RWPE2 (cell line): ENCODE results near the gene CASKIN2.

ENCODE experiments used
- ATAC-seq: fragments of 200-7000 bp; cut with Tn5 transposase; 3 replicates; pipeline ENCODE4 v1.9.1; 2021; ENCODE audit warnings: low read depth
- DNase-seq: peaks from one replicate; pipeline ENCODE4 v3.0.0-alpha.2; 2020; ENCODE audit warnings: low spot score
- H3K27ac ChIP-seq: fragments of 450-650 bp; 2 replicates; pipeline ENCODE4 v1.5.1; 2017; ENCODE audit warnings: mild to moderate bottlenecking; ENCODE audit not compliant: poor library complexity, severe bottlenecking
- H3K27me3 ChIP-seq: fragments of 250-450 bp; sonication (Bioruptor Pico); 2 replicates; pipeline ENCODE4 v1.5.1; 2021; ENCODE audit warnings: mild to moderate bottlenecking, moderate library complexity; ENCODE audit not compliant: insufficient read depth, poor library complexity, severe bottlenecking
- H3K36me3 ChIP-seq: fragments of 250-450 bp; sonication (Bioruptor Pico); 2 replicates; pipeline ENCODE4 v1.5.1; 2020; ENCODE audit warnings: low read depth, mild to moderate bottlenecking, moderate library complexity
- H3K4me1 ChIP-seq: fragments of 250-450 bp; sonication (Bioruptor Pico); 2 replicates; pipeline ENCODE4 v1.5.1; 2021; ENCODE audit warnings: mild to moderate bottlenecking, moderate library complexity; ENCODE audit not compliant: insufficient read depth, poor library complexity, severe bottlenecking
- H3K4me3 ChIP-seq: fragments of 250-450 bp; sonication (Bioruptor Pico); 2 replicates; pipeline ENCODE4 v1.5.1; 2021; ENCODE audit warnings: mild to moderate bottlenecking, moderate library complexity; ENCODE audit not compliant: severe bottlenecking
- H3K9me3 ChIP-seq: fragments of 250-450 bp; sonication (Bioruptor Pico); 2 replicates; pipeline ENCODE4 v1.5.1; 2021; ENCODE audit warnings: mild to moderate bottlenecking, moderate library complexity; ENCODE audit not compliant: severe bottlenecking
- CTCF ChIP-seq: fragments of 450-650 bp; IDR thresholded peaks from one replicate; pipeline ENCODE4 v1.5.1; 2017; ENCODE audit warnings: mild to moderate bottlenecking, moderate library complexity; ENCODE audit not compliant: poor library complexity, severe bottlenecking

Gene CASKIN2

GRCh38 chr17:75546181-75546580, 30.8 kb upstream of the CASKIN2 start:
- Histone ChIP-seq H3K27ac (no peak overlapping the region), H3K4me3 (no peak overlapping the region), H3K27me3 (no peaks in the 10 kb centered on the region), H3K36me3 (no peaks in the 10 kb centered on the region), H3K4me1 (peaks cover 15% of the 10 kb centered on the region), H3K9me3 (no peaks in the 10 kb centered on the region)
- ATAC-seq (no peak), DNase-seq (no peak)
- no peak for TF ChIP-seq CTCF

GRCh38 chr17:75544250-75544649, 28.9 kb upstream of the CASKIN2 start:
- Histone ChIP-seq H3K27ac (no peak overlapping the region), H3K4me3 (no peak overlapping the region), H3K4me1 (peaks cover 8% of the 10 kb centered on the region)

GRCh38 chr17:75542728-75543336, 27.5 kb upstream of the CASKIN2 start:
- Histone ChIP-seq H3K9me3 (no peaks in the 10 kb centered on the region), H3K4me1 (peaks cover 2% of the 10 kb centered on the region), H3K27ac (no peak overlapping the region), H3K27me3 (no peaks in the 10 kb centered on the region), H3K4me3 (no peak overlapping the region), H3K36me3 (no peaks in the 10 kb centered on the region)
- DNase-seq (no peak), ATAC-seq (no peak)
- no peak for TF ChIP-seq CTCF

More at GRCh38 chr17:75544250-75544649, 28.9 kb upstream of the CASKIN2 start:
- TF ChIP-seq CTCF = no peak
- ATAC-seq (no peak), DNase-seq (no peak)
- Histone ChIP-seq H3K36me3 (no peaks in the 10 kb centered on the region), H3K27me3 (no peaks in the 10 kb centered on the region), H3K9me3 (no peaks in the 10 kb centered on the region)

DNA sequence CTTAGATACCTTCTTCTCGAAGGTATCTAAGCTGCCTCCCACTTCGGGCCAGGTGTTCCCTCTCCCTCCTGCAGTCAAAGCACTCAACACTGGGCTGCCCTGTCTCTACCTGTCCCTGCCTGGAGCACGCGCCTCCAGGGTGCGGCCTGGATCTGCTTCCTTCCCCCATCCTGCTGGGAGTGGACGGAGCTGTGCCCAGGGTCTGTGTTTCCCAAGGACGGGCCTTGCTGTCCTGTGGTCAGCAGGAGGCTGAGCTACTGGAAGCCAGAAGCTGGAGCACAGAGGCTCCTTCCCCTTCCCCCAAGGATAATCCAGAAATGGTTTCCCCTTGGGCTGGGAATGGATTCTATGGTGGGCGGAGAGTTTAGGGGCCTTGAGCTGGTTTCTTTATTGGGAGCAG, 26.9 kb upstream of the CASKIN2 start:
- no peak for TF ChIP-seq CTCF
- no peaks in the 10 kb centered on the region for H3K36me3 ChIP-seq
- peaks cover 2% of the 10 kb centered on the region for H3K4me1 ChIP-seq
- H3K4me3 ChIP-seq = no peak overlapping the region
- H3K27ac ChIP-seq = no peak overlapping the region
- H3K9me3 ChIP-seq = no peaks in the 10 kb centered on the region
- no peak for DNase-seq
- no peak for ATAC-seq
- H3K27me3 ChIP-seq = no peaks in the 10 kb centered on the region

DNA sequence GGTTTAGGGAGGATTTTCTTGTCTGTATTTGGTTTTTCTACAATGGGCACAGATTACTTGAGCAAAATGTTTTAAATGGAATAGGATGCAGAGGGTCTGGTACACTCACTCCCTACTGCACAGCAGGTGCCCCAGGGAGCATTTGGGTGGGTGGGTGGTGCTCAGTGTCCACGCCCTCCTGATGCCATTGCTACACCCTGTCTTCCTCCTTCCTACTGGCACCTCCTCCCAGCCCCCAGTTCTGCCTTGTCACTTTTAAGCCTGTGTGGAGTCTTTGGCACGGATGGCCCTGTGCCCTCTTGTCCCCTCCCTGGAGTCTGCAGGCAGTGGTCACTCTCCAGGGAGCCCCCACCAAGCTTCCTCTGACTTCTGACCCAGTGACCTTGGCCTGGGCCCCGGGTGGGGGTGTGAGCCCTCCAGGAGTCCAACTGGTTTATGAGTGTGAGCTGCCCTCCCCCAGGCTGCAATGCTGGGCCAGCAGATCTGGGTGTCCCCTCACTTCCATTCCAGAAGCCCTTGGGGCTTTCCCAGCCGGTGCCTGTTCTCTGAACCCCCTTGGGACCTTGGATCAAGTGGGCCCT, 25.7 kb upstream of the CASKIN2 start:
- no peaks in the 10 kb centered on the region for H3K27me3 ChIP-seq
- ATAC-seq (no peak), DNase-seq (no peak)
- no peak overlapping the region for H3K27ac ChIP-seq
- no peaks in the 10 kb centered on the region for H3K9me3 ChIP-seq
- no peak for TF ChIP-seq CTCF
- no peaks in the 10 kb centered on the region for H3K36me3 ChIP-seq
- H3K4me3 ChIP-seq = no peak overlapping the region
- peaks cover 2% of the 10 kb centered on the region for H3K4me1 ChIP-seq
